GM23338 (cell line): ENCODE results near the gene ATP6V0A4. TPM values are rescaled to one million over a fixed set of nuclear protein-coding genes. Genes with fewer than 3 reads are reported as not detected.
"Not testable (repeated sequence)": the region's sequence is repeated elsewhere in the genome, so short reads cannot be mapped to it uniquely, and the experiment has no call there.

Experiments
- ATAC-seq: fragments of 200-7000 bp; cut with Tn5 transposase; 3 replicates; pipeline ENCODE4 v1.9.1; 2020
- DNase-seq: peaks from one replicate; pipeline ENCODE4 v3.0.0-alpha.2; 2015; ENCODE audit warnings: low spot score
- H2AFZ ChIP-seq: fragments of 200-600 bp; sonication (generic); 2 replicates; pipeline ENCODE4 v1.8.0; 2016; ENCODE audit warnings: antibody characterized with exemption, mild to moderate bottlenecking, moderate library complexity
- H3F3A ChIP-seq: fragments of 200-600 bp; sonication (generic); replicated peaks from 2 replicates; pipeline ENCODE4 v1.8.0; 2017; ENCODE audit warnings: antibody characterized with exemption, mixed run types, low read depth
- H3K27ac ChIP-seq: fragments of 200-600 bp; sonication (generic); 2 replicates; pipeline ENCODE4 v1.6.1; 2016; ENCODE audit warnings: low read depth
- H3K27me3 ChIP-seq: fragments of 200-600 bp; sonication (generic); 2 replicates; pipeline ENCODE4 v1.8.0; 2016; ENCODE audit warnings: mild to moderate bottlenecking, mixed run types, moderate library complexity; ENCODE audit not compliant: insufficient read depth
- H3K36me3 ChIP-seq: fragments of 200-600 bp; sonication (generic); 2 replicates; pipeline ENCODE4 v1.8.0; 2016; ENCODE audit warnings: mild to moderate bottlenecking; ENCODE audit not compliant: insufficient read depth
- H3K4me1 ChIP-seq: fragments of 200-600 bp; sonication (generic); 2 replicates; pipeline ENCODE4 v1.8.0; 2016; ENCODE audit warnings: mild to moderate bottlenecking, moderate library complexity; ENCODE audit not compliant: insufficient read depth
- H3K4me2 ChIP-seq: fragments of 200-600 bp; sonication (generic); 2 replicates; pipeline ENCODE4 v1.7.1; 2017; ENCODE audit warnings: mixed run types
- H3K4me3 ChIP-seq: fragments of 200-600 bp; sonication (generic); 2 replicates; pipeline ENCODE4 v1.6.1; 2016; ENCODE audit warnings: mixed run types
- H3K79me2 ChIP-seq: fragments of 200-600 bp; sonication (generic); replicated peaks from 2 replicates; pipeline ENCODE4 v1.8.0; 2017; ENCODE audit warnings: mild to moderate bottlenecking; ENCODE audit not compliant: insufficient read depth
- H3K9me2 ChIP-seq: fragments of 200-600 bp; sonication (generic); 2 replicates; pipeline ENCODE4 v1.8.0; 2017; ENCODE audit not compliant: insufficient read depth
- H4K20me1 ChIP-seq: fragments of 200-600 bp; sonication (generic); replicated peaks from 2 replicates; pipeline ENCODE4 v1.8.0; 2017; ENCODE audit warnings: mild to moderate bottlenecking; ENCODE audit not compliant: insufficient read depth
- H3K27ac Mint-ChIP-seq: 2 replicates; pipeline ENCODE4 v1.8.0; 2020; ENCODE audit warnings: inconsistent platforms, mild to moderate bottlenecking, moderate library complexity, mixed read lengths
- H3K27me3 Mint-ChIP-seq: 3 replicates; pipeline ENCODE4 v1.8.0; 2022; ENCODE audit warnings: low read depth, mild to moderate bottlenecking, moderate library complexity, mixed read lengths, inconsistent platforms; ENCODE audit not compliant: insufficient read depth, poor library complexity
- H3K36me3 Mint-ChIP-seq: 3 replicates; pipeline ENCODE4 v1.8.0; 2021; ENCODE audit warnings: low read depth, mild to moderate bottlenecking, inconsistent platforms, moderate library complexity, mixed read lengths
- H3K4me1 Mint-ChIP-seq: 3 replicates; pipeline ENCODE4 v1.8.0; 2020; ENCODE audit warnings: mild to moderate bottlenecking, inconsistent platforms, mixed read lengths
- H3K4me3 Mint-ChIP-seq: 3 replicates; pipeline ENCODE4 v1.8.0; 2021; ENCODE audit warnings: moderate library complexity, mild to moderate bottlenecking, inconsistent platforms, mixed read lengths
- H3K9me3 Mint-ChIP-seq: 3 replicates; pipeline ENCODE4 v1.8.0; 2020; ENCODE audit warnings: moderate library complexity, mild to moderate bottlenecking, inconsistent platforms, mixed read lengths
- CREB1 ChIP-seq: fragments of 250-450 bp; sonication (Bioruptor Pico); IDR thresholded peaks from 2 replicates; pipeline ENCODE4 v1.5.0; 2020; ENCODE audit warnings: low read depth, mild to moderate bottlenecking, moderate library complexity
- CTCF ChIP-seq, 2 experiments: fragments of 200-600 bp in 1 of 2; sonication (generic) in 1 of 2; conservative IDR thresholded peaks; 2 replicates each; pipeline versions ENCODE4 v1.5.1 to v1.6.1; 2016 to 2017; ENCODE audit warnings: antibody characterized with exemption in 2 of 2, low read depth in 2 of 2, mild to moderate bottlenecking in 2 of 2, moderate library complexity in 1 of 2
- ETS1 ChIP-seq: IDR thresholded peaks from 2 replicates; pipeline ENCODE4 v1.6.1; 2016; ENCODE audit warnings: antibody characterized with exemption
- EZH2 ChIP-seq: fragments of 200-600 bp; sonication (generic); IDR thresholded peaks from one replicate; pipeline ENCODE4 v1.8.0; 2017; ENCODE audit warnings: antibody characterized with exemption, mild to moderate bottlenecking, low read depth; ENCODE audit not compliant: unreplicated experiment
- EZH2phosphoT487 ChIP-seq: fragments of 200-600 bp; sonication (generic); IDR thresholded peaks from one replicate; pipeline ENCODE4 v1.8.1; 2018; ENCODE audit warnings: antibody characterized with exemption; ENCODE audit not compliant: unreplicated experiment
- JUNB ChIP-seq: IDR thresholded peaks from one replicate; pipeline ENCODE4 v1.6.1; 2016; ENCODE audit warnings: antibody characterized with exemption; ENCODE audit not compliant: unreplicated experiment
- POLR2AphosphoS5 ChIP-seq: IDR thresholded peaks from 2 replicates; pipeline ENCODE4 v1.6.1; 2016; ENCODE audit warnings: antibody characterized with exemption, low read depth
- REST ChIP-seq: IDR thresholded peaks from one replicate; pipeline ENCODE4 v1.6.1; 2018; ENCODE audit warnings: antibody characterized with exemption; ENCODE audit not compliant: unreplicated experiment
- ZNF114 ChIP-seq: fragments of 250-450 bp; sonication (Bioruptor Pico); IDR thresholded peaks from 2 replicates; pipeline ENCODE4 v1.5.0; 2020; ENCODE audit warnings: mild to moderate bottlenecking, moderate library complexity
- ZNF462 ChIP-seq: fragments of 250-450 bp; sonication (Bioruptor Pico); IDR thresholded peaks from 2 replicates; pipeline ENCODE4 v1.5.0; 2020; ENCODE audit warnings: mild to moderate bottlenecking, moderate library complexity
- polyA plus RNA-seq: library from polyadenylated mRNA; unstranded; fragments of >200 nt; fragmentation: Nextera tagmentation; extraction: Ambion mirVana; gene quantifications from 2 replicates; pipeline ENCODE4 v1.2.1, GENCODE V29; 2016
- total RNA-seq: library from RNA; depleted of rRNA; stranded (reverse); fragments of >200 nt; shearing (Covaris generic); gene quantifications from 2 replicates; pipeline ENCODE4 v1.2.3, GENCODE V29; 2014

Gene ATP6V0A4
- total and polyA plus RNA-seq, 2 experiments from 2014 or later = 0.10 to 1.3 TPM

GRCh38 chr7:138731733-138732132 lies 66.3 kb downstream of the ATP6V0A4 start:
- H3K9me2 ChIP-seq, H3K36me3 Mint-ChIP-seq, H3K27me3 Mint-ChIP-seq, H3K36me3 ChIP-seq, H3K27ac ChIP-seq, H3K9me3 Mint-ChIP-seq, ATAC-seq, H3K4me1 ChIP-seq, H3K4me2 ChIP-seq, H3K4me1 Mint-ChIP-seq, H3K4me3 ChIP-seq, H3K79me2 ChIP-seq, H3K27ac Mint-ChIP-seq, H2AFZ ChIP-seq, H4K20me1 ChIP-seq, DNase-seq, H3K27me3 ChIP-seq, H3K4me3 Mint-ChIP-seq, H3F3A ChIP-seq: not testable (repeated sequence)

- H3K4me3 ChIP-seq = no peak overlapping the region
- ATAC-seq (no peak), DNase-seq (no peak)
- Mint-ChIP-seq H3K9me3 (no peaks in the 10 kb centered on the region), H3K36me3 (no peaks in the 10 kb centered on the region; the same call in 2 of the 3 replicates), H3K27me3 (peaks cover 6% of the 10 kb centered on the region), H3K27ac (no peak overlapping the region; the same call in 1 of the 2 replicates), H3K4me1 (peaks cover 9% of the 10 kb centered on the region), H3K4me3 (no peak overlapping the region)
- no peaks in the 10 kb centered on the region for H3F3A ChIP-seq
- 0 out of 2 replicates have a peak, but pooled peaks cover 2% of the 10 kb centered on the region for H3K9me2 ChIP-seq
- H3K27ac ChIP-seq = no peak overlapping the region
- H3K27me3 ChIP-seq = no peaks in the 10 kb centered on the region
- H4K20me1 ChIP-seq = no peaks in the 10 kb centered on the region
- H3K79me2 ChIP-seq = no peaks in the 10 kb centered on the region
- no peaks in the 10 kb centered on the region for H3K36me3 ChIP-seq
- no peaks in the 10 kb centered on the region; the same call in 1 of the 2 replicates for H3K4me1 ChIP-seq
- H3K4me2 ChIP-seq = no peak overlapping the region
- H2AFZ ChIP-seq = peak overlapping the region; percentile 47; the same call in 1 of the 2 replicates
- TF ChIP-seq JUNB = no peak
- TF ChIP-seq ETS1 = no peak
- TF ChIP-seq EZH2 = no peak
- no peak for TF ChIP-seq REST
- TF ChIP-seq EZH2phosphoT487 = no peak
- TF ChIP-seq CREB1 = no peak
- TF ChIP-seq CTCF (conservative IDR thresholded peaks at IDR 0.05; ENCODE audit: low read depth in 2 of 2) = no peak
- no peak for TF ChIP-seq ZNF114
- TF ChIP-seq ZNF462 (CRISPR knock-in tag) = no peak
- TF ChIP-seq POLR2AphosphoS5 = no peak
These were observed 68.6 kb downstream of the ATP6V0A4 start for GRCh38 chr7:138729444-138729843.
